WI38 (cell line): ENCODE measurements around the gene CDT1.

Experiments used
- H3K4me3 ChIP-seq: 2 replicates; pipeline ENCODE4 v1.5.1; 2011; ENCODE audit warnings: low read depth, mild to moderate bottlenecking, control low read depth, low read length
- CTCF ChIP-seq: IDR thresholded peaks from 2 replicates; pipeline ENCODE4 v1.5.1; 2012; ENCODE audit warnings: low read depth, mild to moderate bottlenecking, control low read depth, low read length

Gene CDT1

GRCh38 chr16:88763502-88764053 lies 40.0 kb upstream of the CDT1 start:
- H3K4me3 ChIP-seq, result no peak overlapping the region
- TF ChIP-seq CTCF, result no peak

GRCh38 chr16:88764080-88764479 lies 39.5 kb upstream of the CDT1 start:
- H3K4me3 ChIP-seq, result no peak overlapping the region
- no peak for TF ChIP-seq CTCF

GRCh38 chr16:88764913-88765349 lies 38.7 kb upstream of the CDT1 start:
- no peak overlapping the region for H3K4me3 ChIP-seq
- TF ChIP-seq CTCF, result no peak

GRCh38 chr16:88766975-88767374 lies 36.6 kb upstream of the CDT1 start:
- TF ChIP-seq CTCF, result no peak
- no peak overlapping the region for H3K4me3 ChIP-seq

GRCh38 chr16:88767546-88768070 lies 36.0 kb upstream of the CDT1 start:
- H3K4me3 ChIP-seq, result no peak overlapping the region
- TF ChIP-seq CTCF, result no peak

- H3K4me3 ChIP-seq, result no peak overlapping the region
- TF ChIP-seq CTCF, result no peak
Measured at GRCh38 chr16:88768071-88768783, 35.4 kb upstream of the CDT1 start.
